ENCODE data around the gene RSU1. TPM values are rescaled to one million over a fixed set of nuclear protein-coding genes. Genes with fewer than 3 reads are reported as not detected.
A peak's percentile ranks its signal among the peaks of the same experiment; 100 is the strongest.

Gene RSU1
- total RNA-seq, 1 donor from 2014 or later = 29.0 TPM

DNA sequence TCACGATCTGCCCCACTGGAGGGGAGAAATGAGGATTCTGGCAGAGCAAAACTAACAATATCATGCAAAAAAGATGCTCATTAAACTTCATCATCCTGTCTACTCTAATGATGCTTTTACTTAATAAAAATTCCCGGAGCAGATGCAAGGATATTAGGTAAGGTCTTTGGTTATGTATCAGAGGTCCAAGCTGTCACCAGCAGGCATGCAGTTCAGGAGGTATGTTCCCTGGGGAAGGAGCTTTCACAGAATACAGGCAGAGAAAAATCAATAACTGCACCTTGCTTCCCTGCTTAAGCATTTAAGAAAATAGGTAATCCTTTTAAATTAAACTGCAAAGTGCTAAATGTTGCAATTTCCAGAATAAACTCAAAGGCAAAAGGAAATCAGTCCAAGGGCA lies 213.9 kb downstream of the RSU1 start:
- Mint-ChIP-seq H3K4me1 (ENCODE audit: low read depth) (peaks cover 12% of the 10 kb centered on the region), H3K27ac (no peak overlapping the region), H3K9me3 (ENCODE audit: low read depth) (no peaks in the 10 kb centered on the region), H3K4me3 (ENCODE audit: low read depth) (no peak overlapping the region), H3K36me3 (ENCODE audit: insufficient read depth) (no peaks in the 10 kb centered on the region), H3K27me3 (no peaks in the 10 kb centered on the region)
- TF ChIP-seq, protein P1, sequence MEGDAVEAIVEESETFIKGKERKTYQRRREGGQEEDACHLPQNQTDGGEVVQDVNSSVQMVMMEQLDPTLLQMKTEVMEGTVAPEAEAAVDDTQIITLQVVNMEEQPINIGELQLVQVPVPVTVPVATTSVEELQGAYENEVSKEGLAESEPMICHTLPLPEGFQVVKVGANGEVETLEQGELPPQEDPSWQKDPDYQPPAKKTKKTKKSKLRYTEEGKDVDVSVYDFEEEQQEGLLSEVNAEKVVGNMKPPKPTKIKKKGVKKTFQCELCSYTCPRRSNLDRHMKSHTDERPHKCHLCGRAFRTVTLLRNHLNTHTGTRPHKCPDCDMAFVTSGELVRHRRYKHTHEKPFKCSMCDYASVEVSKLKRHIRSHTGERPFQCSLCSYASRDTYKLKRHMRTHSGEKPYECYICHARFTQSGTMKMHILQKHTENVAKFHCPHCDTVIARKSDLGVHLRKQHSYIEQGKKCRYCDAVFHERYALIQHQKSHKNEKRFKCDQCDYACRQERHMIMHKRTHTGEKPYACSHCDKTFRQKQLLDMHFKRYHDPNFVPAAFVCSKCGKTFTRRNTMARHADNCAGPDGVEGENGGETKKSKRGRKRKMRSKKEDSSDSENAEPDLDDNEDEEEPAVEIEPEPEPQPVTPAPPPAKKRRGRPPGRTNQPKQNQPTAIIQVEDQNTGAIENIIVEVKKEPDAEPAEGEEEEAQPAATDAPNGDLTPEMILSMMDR (IDR thresholded peaks at IDR 0.05; ENCODE audit: unreplicated experiment) = no peak
- DNase-seq (ENCODE audit: low spot score, unreplicated experiment) = no peak

GRCh38 chr10:16602104-16602775 lies 215.0 kb downstream of the RSU1 start:
- no peaks in the 10 kb centered on the region for H3K9me3 Mint-ChIP-seq (ENCODE audit: low read depth)
- peaks cover 1% of the 10 kb centered on the region for H3K36me3 Mint-ChIP-seq (ENCODE audit: insufficient read depth)
- H3K4me1 Mint-ChIP-seq (ENCODE audit: low read depth) = peaks cover 12% of the 10 kb centered on the region
- TF ChIP-seq, protein P1 (IDR thresholded peaks at IDR 0.05; ENCODE audit: unreplicated experiment) = no peak
- H3K4me3 Mint-ChIP-seq (ENCODE audit: low read depth) = no peak overlapping the region
- H3K27me3 Mint-ChIP-seq = no peaks in the 10 kb centered on the region
- no peak overlapping the region for H3K27ac Mint-ChIP-seq
- DNase-seq (ENCODE audit: low spot score, unreplicated experiment) = no peak

DNA sequence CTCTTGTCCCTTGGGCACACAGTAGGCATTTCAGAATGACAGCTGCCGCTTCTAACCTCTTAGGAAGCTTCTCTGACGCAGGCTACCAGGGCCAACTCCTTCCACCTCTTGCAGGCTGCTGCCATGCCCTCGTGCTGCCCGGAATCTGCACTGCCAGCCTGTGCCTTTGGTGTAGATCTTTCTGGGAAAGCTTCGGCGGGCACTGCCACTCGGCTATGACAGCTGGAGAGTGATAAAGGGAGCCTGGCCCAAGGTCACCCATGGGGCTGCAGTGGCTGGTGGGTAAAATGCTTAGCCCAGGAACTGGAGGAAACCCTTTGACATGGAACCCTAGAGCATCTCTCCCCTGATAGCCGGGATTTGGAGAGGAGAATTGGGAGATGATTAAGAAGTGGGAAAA lies 217.6 kb downstream of the RSU1 start:
- Mint-ChIP-seq H3K36me3 (ENCODE audit: insufficient read depth) (peaks cover 1% of the 10 kb centered on the region), H3K9me3 (ENCODE audit: low read depth) (no peaks in the 10 kb centered on the region), H3K4me3 (ENCODE audit: low read depth) (no peak overlapping the region), H3K4me1 (ENCODE audit: low read depth) (peaks cover 12% of the 10 kb centered on the region), H3K27me3 (no peaks in the 10 kb centered on the region), H3K27ac (no peak overlapping the region)
- DNase-seq (ENCODE audit: low spot score, unreplicated experiment) = no peak
- TF ChIP-seq, protein P1 (IDR thresholded peaks at IDR 0.05; ENCODE audit: unreplicated experiment) = no peak

DNA sequence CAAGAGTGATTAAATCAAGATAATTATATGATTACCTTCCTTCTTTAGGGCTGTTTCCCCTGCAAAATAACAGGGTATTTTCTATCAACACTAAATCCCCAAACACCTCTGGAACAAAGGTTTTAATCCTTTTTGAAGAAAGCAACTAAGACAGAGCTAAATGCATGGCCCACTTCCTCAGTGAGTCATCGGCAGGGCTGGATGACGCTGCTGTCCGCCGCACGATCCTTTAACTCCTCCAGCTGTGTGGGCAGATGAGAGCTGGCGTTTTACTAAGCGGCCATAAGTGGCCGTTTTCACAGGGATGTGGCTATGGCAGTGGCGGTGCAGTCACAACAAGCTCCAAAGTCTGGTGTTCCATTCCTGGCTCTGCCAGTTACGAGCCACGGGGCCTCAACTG lies 219.6 kb downstream of the RSU1 start:
- H3K9me3 Mint-ChIP-seq (ENCODE audit: low read depth) = no peaks in the 10 kb centered on the region
- H3K27me3 Mint-ChIP-seq = no peaks in the 10 kb centered on the region
- no peak for DNase-seq (ENCODE audit: low spot score, unreplicated experiment)
- peaks cover 1% of the 10 kb centered on the region for H3K36me3 Mint-ChIP-seq (ENCODE audit: insufficient read depth)
- H3K4me3 Mint-ChIP-seq (ENCODE audit: low read depth) = no peak overlapping the region
- H3K4me1 Mint-ChIP-seq (ENCODE audit: low read depth) = peaks cover 8% of the 10 kb centered on the region
- peak overlapping the region; percentile 49 for H3K27ac Mint-ChIP-seq
- TF ChIP-seq, protein P1 (IDR thresholded peaks at IDR 0.05; ENCODE audit: unreplicated experiment) = no peak

DNA sequence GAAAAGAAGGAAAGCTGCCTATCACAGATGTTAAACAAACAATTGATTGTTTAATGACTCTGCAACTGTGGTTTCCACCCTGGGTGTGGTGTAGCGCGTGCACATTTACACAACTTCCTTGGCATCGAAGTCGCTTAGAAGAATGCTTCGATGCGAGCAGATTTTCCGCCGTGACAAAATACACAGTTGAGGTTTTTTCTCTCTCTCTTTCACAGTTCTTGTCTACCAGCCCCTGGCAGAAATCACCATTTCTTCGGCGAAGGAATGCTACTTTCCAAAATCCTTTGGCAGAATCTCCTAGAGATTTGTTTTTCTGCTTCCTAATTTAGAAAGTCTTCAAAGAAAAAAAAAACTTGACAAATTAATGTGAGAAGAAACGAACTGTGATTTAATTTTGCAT lies 224.8 kb downstream of the RSU1 start:
- TF ChIP-seq, protein P1 (IDR thresholded peaks at IDR 0.05; ENCODE audit: unreplicated experiment) = no peak
- H3K27me3 Mint-ChIP-seq = no peaks in the 10 kb centered on the region
- H3K4me1 Mint-ChIP-seq (ENCODE audit: low read depth) = peaks cover 8% of the 10 kb centered on the region
- peaks cover 7% of the 10 kb centered on the region for H3K36me3 Mint-ChIP-seq (ENCODE audit: insufficient read depth)
- H3K4me3 Mint-ChIP-seq (ENCODE audit: low read depth) = no peak overlapping the region
- no peak overlapping the region for H3K27ac Mint-ChIP-seq
- DNase-seq (ENCODE audit: low spot score, unreplicated experiment) = no peak
- H3K9me3 Mint-ChIP-seq (ENCODE audit: low read depth) = no peaks in the 10 kb centered on the region

Data from progenitor cell of endocrine pancreas (in vitro differentiated cells).